ENCODE results near the gene GRXCR2.

GRCh38 chr5:145917288-145917687 is 44.5 kb upstream of the GRXCR2 start:
- TF ChIP-seq CTCF (conservative IDR thresholded peaks at IDR 0.05; ENCODE audit: low read length) (no peak), EZH2phosphoT487 (IDR thresholded peaks at IDR 0.05; ENCODE audit: borderline replicate concordance) (no peak)
